Thymus (tissue), 11 donors: Measurements from ENCODE around the gene CAMSAP2. TPM values are rescaled to one million over a fixed set of nuclear protein-coding genes. Genes with fewer than 3 reads are reported as not detected.
"Not testable (repeated sequence)": the region's sequence is repeated elsewhere in the genome, so short reads cannot be mapped to it uniquely, and the experiment has no call there.

ENCODE experiments used
- DNase-seq, 9 donors: peaks; one replicate each; pipeline ENCODE4 v3.0.0-alpha.2; 2013; ENCODE audit warnings: low spot score in 9 of 9, low read depth in 6 of 9, missing footprints in 1 of 9
- H3K27ac ChIP-seq, 2 donors: one replicate each; pipeline ENCODE4 v1.5.1; 2013; ENCODE audit warnings: control low read depth in 1 of 2, low read depth in 1 of 2, low read length in 1 of 2, mild to moderate bottlenecking in 1 of 2, moderate library complexity in 1 of 2
- H3K27me3 ChIP-seq, 2 donors: one replicate each; pipeline ENCODE4 v1.5.1; 2013; ENCODE audit warnings: low read length in 1 of 2; ENCODE audit not compliant: control insufficient read depth in 2 of 2, insufficient read depth in 1 of 2
- H3K36me3 ChIP-seq, 2 donors: one replicate each; pipeline ENCODE4 v1.5.1; 2013; ENCODE audit warnings: low read length in 1 of 2, mild to moderate bottlenecking in 1 of 2, moderate library complexity in 1 of 2; ENCODE audit not compliant: control insufficient read depth in 2 of 2, insufficient read depth in 2 of 2
- H3K4me1 ChIP-seq, 2 donors: one replicate each; pipeline ENCODE4 v1.5.1; 2013; ENCODE audit warnings: low read length in 2 of 2; ENCODE audit not compliant: control insufficient read depth in 2 of 2, insufficient read depth in 2 of 2
- H3K4me3 ChIP-seq, 2 donors: one replicate each; pipeline ENCODE4 v1.5.1; 2013; ENCODE audit warnings: low read length in 2 of 2, control low read depth in 1 of 2, mild to moderate bottlenecking in 1 of 2
- H3K9me3 ChIP-seq, 2 donors: one replicate each; pipeline ENCODE4 v1.5.1; 2013; ENCODE audit warnings: low read length in 1 of 2, mild to moderate bottlenecking in 1 of 2; ENCODE audit not compliant: control insufficient read depth in 2 of 2, insufficient read depth in 1 of 2
- WGBS: extraction: QIAGEN DNeasy Blood & Tissue Kit; methylation state at CpG from one replicate; pipeline ENCODE4 v1.1.7; 2013; 5-methylcytosine and 5-hydroxymethylcytosine counted together
- polyA plus RNA-seq: library from polyadenylated mRNA; stranded (reverse); fragments of 200-250 nt; gene quantifications from one replicate; pipeline ENCODE4 v1.2.3, GENCODE V29; 2013
- total RNA-seq: library from RNA; stranded (reverse); fragments of 120-200 nt; gene quantifications from one replicate; pipeline ENCODE4 v1.2.4, GENCODE V29; 2013
- donor health status: healthy.

CAMSAP2 gene
- total and polyA plus RNA-seq, 2 donors = 6.5 to 9.2 TPM

- not testable (repeated sequence) for H3K4me3 ChIP-seq, H3K27ac ChIP-seq, H3K36me3 ChIP-seq, H3K4me1 ChIP-seq, H3K27me3 ChIP-seq, H3K9me3 ChIP-seq, DNase-seq
- WGBS = 96% methylated on average over 10 of the region's 10 CpGs
Measured at GRCh38 chr1:200750749-200751148, 12.1 kb downstream of the CAMSAP2 start.

- no peak for DNase-seq
- no peaks in the 10 kb centered on the region for H3K36me3 ChIP-seq
- WGBS = 85% methylated on average over 2 of the region's 2 CpGs
- H3K27ac ChIP-seq = no peak overlapping the region
- H3K27me3 ChIP-seq = no peaks in the 10 kb centered on the region
- no peaks in the 10 kb centered on the region for H3K4me1 ChIP-seq
- H3K4me3 ChIP-seq = no peak overlapping the region
- no peaks in the 10 kb centered on the region for H3K9me3 ChIP-seq
Measured at GRCh38 chr1:200751717-200752116, 13.0 kb downstream of the CAMSAP2 start.

GRCh38 chr1:200753650-200754198 lies 15.0 kb downstream of the CAMSAP2 start:
- H3K36me3 ChIP-seq = no peaks in the 10 kb centered on the region
- no peaks in the 10 kb centered on the region for H3K27me3 ChIP-seq
- H3K4me1 ChIP-seq = no peaks in the 10 kb centered on the region
- H3K9me3 ChIP-seq = no peaks in the 10 kb centered on the region
- no peak overlapping the region for H3K4me3 ChIP-seq
- WGBS = 96% methylated on average over 5 of the region's 5 CpGs
- DNase-seq = no peak
- no peak overlapping the region for H3K27ac ChIP-seq

GRCh38 chr1:200755456-200755855 lies 16.8 kb downstream of the CAMSAP2 start:
- Histone ChIP-seq H3K27me3 (no peaks in the 10 kb centered on the region), H3K4me3 (no peak overlapping the region), H3K27ac (no peak overlapping the region), H3K9me3 (no peaks in the 10 kb centered on the region), H3K4me1 (no peaks in the 10 kb centered on the region), H3K36me3 (no peaks in the 10 kb centered on the region)
- WGBS = 97% methylated on average over 3 of the region's 3 CpGs
- DNase-seq = no peak

GRCh38 chr1:200762089-200762488 lies 23.4 kb downstream of the CAMSAP2 start:
- Histone ChIP-seq H3K9me3 (no peaks in the 10 kb centered on the region), H3K4me1 (no peaks in the 10 kb centered on the region), H3K27ac (no peak overlapping the region), H3K4me3 (no peak overlapping the region), H3K27me3 (no peaks in the 10 kb centered on the region), H3K36me3 (no peaks in the 10 kb centered on the region)
- no peak for DNase-seq

- Histone ChIP-seq H3K27ac (no peak overlapping the region), H3K4me1 (no peaks in the 10 kb centered on the region)
- DNase-seq = no peak
Measured at GRCh38 chr1:200767321-200767720, 28.6 kb downstream of the CAMSAP2 start.

GRCh38 chr1:200771625-200772555 lies 33.2 kb downstream of the CAMSAP2 start:
- WGBS = 98% methylated on average over 5 of the region's 5 CpGs
- no peak for DNase-seq

More at GRCh38 chr1:200767321-200767720, 28.6 kb downstream of the CAMSAP2 start:
- Histone ChIP-seq H3K27me3 (no peaks in the 10 kb centered on the region), H3K4me3 (no peak overlapping the region), H3K9me3 (no peaks in the 10 kb centered on the region), H3K36me3 (no peaks in the 10 kb centered on the region)

GRCh38 chr1:200774311-200774710 lies 35.6 kb downstream of the CAMSAP2 start:
- Histone ChIP-seq H3K36me3 (no peaks in the 10 kb centered on the region), H3K27ac (no peak overlapping the region), H3K4me3 (no peak overlapping the region), H3K9me3 (no peaks in the 10 kb centered on the region), H3K27me3 (no peaks in the 10 kb centered on the region), H3K4me1 (no peaks in the 10 kb centered on the region)
- WGBS = 82% methylated on average over 2 of the region's 2 CpGs
- DNase-seq = no peak

More at GRCh38 chr1:200771625-200772555, 33.2 kb downstream of the CAMSAP2 start:
- Histone ChIP-seq H3K36me3 (no peaks in the 10 kb centered on the region), H3K27me3 (no peaks in the 10 kb centered on the region), H3K9me3 (no peaks in the 10 kb centered on the region), H3K4me3 (no peak overlapping the region), H3K27ac (no peak overlapping the region), H3K4me1 (no peaks in the 10 kb centered on the region)

GRCh38 chr1:200774735-200775444 lies 36.2 kb downstream of the CAMSAP2 start:
- no peaks in the 10 kb centered on the region for H3K4me1 ChIP-seq
- WGBS = 96% methylated on average over 2 of the region's 2 CpGs
- H3K9me3 ChIP-seq = no peaks in the 10 kb centered on the region
- DNase-seq = no peak
- H3K4me3 ChIP-seq = no peak overlapping the region
- no peaks in the 10 kb centered on the region for H3K36me3 ChIP-seq
- no peaks in the 10 kb centered on the region for H3K27me3 ChIP-seq
- peak overlapping the region in 1 of 2 donors; percentile 5 for H3K27ac ChIP-seq
